NCI-H510A (cell line): ENCODE measurements around the gene SPACA7.

Experiments used
- DNase-seq: peaks from one replicate; lab custom pipeline; 2025; lab: John Stamatoyannopoulos, UW

The SPACA7 gene

GRCh38 chr13:112447761-112448603 lies 71.8 kb downstream of the SPACA7 start:
- DNase-seq, result no peak

- DNase-seq, result no peak
Measured at GRCh38 chr13:112448621-112449544, 72.7 kb downstream of the SPACA7 start.

GRCh38 chr13:112449545-112449930 lies 73.4 kb downstream of the SPACA7 start:
- no peak for DNase-seq

GRCh38 chr13:112450118-112450903 lies 74.2 kb downstream of the SPACA7 start:
- DNase-seq, result no peak

GRCh38 chr13:112450904-112451240 lies 74.7 kb downstream of the SPACA7 start:
- no peak for DNase-seq

GRCh38 chr13:112451512-112452379 lies 75.6 kb downstream of the SPACA7 start:
- no peak for DNase-seq

- DNase-seq, result no peak
Measured at GRCh38 chr13:112452380-112453206, 76.4 kb downstream of the SPACA7 start.

- no peak for DNase-seq
Measured at GRCh38 chr13:112453207-112453829, 77.2 kb downstream of the SPACA7 start.

- no peak for DNase-seq
Measured at GRCh38 chr13:112453874-112454647, 77.9 kb downstream of the SPACA7 start.

GRCh38 chr13:112454648-112455334 lies 78.6 kb downstream of the SPACA7 start:
- DNase-seq, result no peak

- no peak for DNase-seq
Measured at GRCh38 chr13:112455476-112456059, 79.4 kb downstream of the SPACA7 start.

- DNase-seq, result no peak
Measured at GRCh38 chr13:112456138-112457056, 80.2 kb downstream of the SPACA7 start.

- DNase-seq, result no peak
Measured at GRCh38 chr13:112457081-112457480, 80.9 kb downstream of the SPACA7 start.

GRCh38 chr13:112457485-112457884 lies 81.3 kb downstream of the SPACA7 start:
- peak; percentile 41 for DNase-seq

GRCh38 chr13:112462408-112462807 lies 86.3 kb downstream of the SPACA7 start:
- no peak for DNase-seq

- no peak for DNase-seq
Measured at GRCh38 chr13:112464720-112465119, 88.6 kb downstream of the SPACA7 start.
